Adrenal gland (tissue), 5 donors: ENCODE data around the gene HOXB13.

ENCODE experiments used
- CTCF ChIP-seq, 6 experiments: fragments of 450-650 bp in 4 of 6; fragments of 200-600 bp in 2 of 6; sonication (generic) in 1 of 6; IDR thresholded peaks; 1 replicate in 5 of 6; 2 replicates in 1 of 6; pipeline versions ENCODE4 v1.5.1 to v1.8.0; 2016 to 2021; ENCODE audit warnings: antibody characterized with exemption in 6 of 6, mild to moderate bottlenecking in 2 of 6, moderate library complexity in 1 of 6
- POLR2A ChIP-seq, 2 donors: fragments of 450-650 bp; IDR thresholded peaks; one replicate each; pipeline ENCODE4 v1.6.1; 2017; ENCODE audit warnings: antibody characterized with exemption in 2 of 2, mild to moderate bottlenecking in 2 of 2, moderate library complexity in 1 of 2
- donor health status: DM: no; HTN: no; CAD: no.

GRCh38 chr17:48776602-48777001 lies 48.1 kb upstream of the HOXB13 start:
- TF ChIP-seq POLR2A (IDR thresholded peaks at IDR 0.05) (no peak), CTCF (IDR thresholded peaks at IDR 0.05) (no peak)
